Measurements from ENCODE around the gene METTL8.

Gene METTL8

GRCh38 chr2:171308280-171309054 lies 125.3 kb downstream of the METTL8 start:
- no peak for DNase-seq

- DNase-seq: no peak
Observed at GRCh38 chr2:171307560-171307959, 126.2 kb downstream of the METTL8 start.

- DNase-seq: no peak
Observed at GRCh38 chr2:171297956-171298355, 135.8 kb downstream of the METTL8 start.

GRCh38 chr2:171294608-171295007 lies 139.2 kb downstream of the METTL8 start:
- DNase-seq: no peak

GRCh38 chr2:171293661-171294060 lies 140.1 kb downstream of the METTL8 start:
- DNase-seq: no peak

GRCh38 chr2:171289991-171290390 lies 143.8 kb downstream of the METTL8 start:
- DNase-seq: no peak

- DNase-seq: no peak
Observed at GRCh38 chr2:171289316-171289715, 144.5 kb downstream of the METTL8 start.

GRCh38 chr2:171287611-171288010 lies 146.2 kb downstream of the METTL8 start:
- DNase-seq: no peak

- no peak for DNase-seq
Observed at GRCh38 chr2:171287036-171287571, 146.7 kb downstream of the METTL8 start.

GRCh38 chr2:171281110-171281509 lies 152.7 kb downstream of the METTL8 start:
- DNase-seq: no peak

- DNase-seq: no peak
Observed at GRCh38 chr2:171279983-171280790, 153.6 kb downstream of the METTL8 start.

GRCh38 chr2:171274757-171275156 lies 159.0 kb downstream of the METTL8 start:
- DNase-seq: no peak

- peak; percentile 38 for DNase-seq
Observed at GRCh38 chr2:171271971-171272436, 161.8 kb downstream of the METTL8 start.

GRCh38 chr2:171271386-171271785 lies 162.4 kb downstream of the METTL8 start:
- no peak for DNase-seq

GRCh38 chr2:171267855-171268629 lies 165.7 kb downstream of the METTL8 start:
- no peak for DNase-seq
